GM19099 (cell line): ENCODE results near the gene ADAMTSL5.

ENCODE experiments used
- POLR2A ChIP-seq: IDR thresholded peaks from 3 replicates; pipeline ENCODE4 v1.6.1; 2011; ENCODE audit warnings: low read depth; ENCODE audit not compliant: insufficient read length; ENCODE audit errors: extremely low read depth

ADAMTSL5 gene, protein sequence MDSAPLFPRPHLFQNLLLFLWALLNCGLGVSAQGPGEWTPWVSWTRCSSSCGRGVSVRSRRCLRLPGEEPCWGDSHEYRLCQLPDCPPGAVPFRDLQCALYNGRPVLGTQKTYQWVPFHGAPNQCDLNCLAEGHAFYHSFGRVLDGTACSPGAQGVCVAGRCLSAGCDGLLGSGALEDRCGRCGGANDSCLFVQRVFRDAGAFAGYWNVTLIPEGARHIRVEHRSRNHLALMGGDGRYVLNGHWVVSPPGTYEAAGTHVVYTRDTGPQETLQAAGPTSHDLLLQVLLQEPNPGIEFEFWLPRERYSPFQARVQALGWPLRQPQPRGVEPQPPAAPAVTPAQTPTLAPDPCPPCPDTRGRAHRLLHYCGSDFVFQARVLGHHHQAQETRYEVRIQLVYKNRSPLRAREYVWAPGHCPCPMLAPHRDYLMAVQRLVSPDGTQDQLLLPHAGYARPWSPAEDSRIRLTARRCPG

DNA sequence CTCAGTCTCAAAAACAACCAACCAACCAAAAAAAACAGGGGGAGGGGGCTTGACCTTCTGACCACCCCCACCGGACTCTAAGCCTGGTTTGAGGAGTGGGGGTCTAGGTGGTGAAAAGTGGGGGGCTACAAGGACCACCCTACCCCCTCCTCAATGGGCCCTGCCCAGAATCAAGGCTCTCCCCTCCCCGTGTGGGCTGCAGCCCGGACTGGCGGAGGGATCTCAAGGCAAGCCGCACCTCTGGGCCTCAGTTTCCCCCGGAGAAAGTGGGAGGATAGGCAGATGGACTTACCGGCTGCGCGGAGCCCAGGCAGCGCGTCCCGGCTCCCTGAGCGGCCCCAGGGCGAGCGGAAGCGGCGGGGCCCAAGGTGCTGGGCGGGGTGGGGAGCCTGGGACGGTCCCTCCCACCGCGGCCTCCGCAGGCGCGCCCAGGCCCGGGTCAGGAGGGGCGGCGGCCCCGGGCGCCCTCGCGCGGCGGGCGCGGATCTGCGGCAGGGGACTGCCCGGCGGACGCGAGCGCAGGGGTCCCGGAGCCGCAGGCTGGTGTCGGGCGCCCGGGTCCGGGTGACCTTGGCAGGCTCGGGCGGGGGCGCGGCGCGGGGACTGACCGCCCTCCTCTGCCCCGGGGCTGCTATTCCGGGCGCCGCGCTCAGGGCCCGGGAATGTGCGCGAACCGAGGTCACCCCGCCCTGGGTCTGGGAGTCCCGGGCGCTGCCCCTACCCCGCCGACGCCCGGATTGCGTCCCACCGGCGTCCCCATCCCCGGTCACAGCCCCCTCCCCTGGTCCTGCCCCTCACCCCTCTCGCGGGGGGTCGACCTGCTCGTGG is at the start of gene ADAMTSL5:
Gene ADAMTSL5 (minus strand): TSS at position 349 of the 828 bp plus-strand sequence. CDS start 2,076 bp downstream, outside the sequence.
- no peak for TF ChIP-seq POLR2A

DNA sequence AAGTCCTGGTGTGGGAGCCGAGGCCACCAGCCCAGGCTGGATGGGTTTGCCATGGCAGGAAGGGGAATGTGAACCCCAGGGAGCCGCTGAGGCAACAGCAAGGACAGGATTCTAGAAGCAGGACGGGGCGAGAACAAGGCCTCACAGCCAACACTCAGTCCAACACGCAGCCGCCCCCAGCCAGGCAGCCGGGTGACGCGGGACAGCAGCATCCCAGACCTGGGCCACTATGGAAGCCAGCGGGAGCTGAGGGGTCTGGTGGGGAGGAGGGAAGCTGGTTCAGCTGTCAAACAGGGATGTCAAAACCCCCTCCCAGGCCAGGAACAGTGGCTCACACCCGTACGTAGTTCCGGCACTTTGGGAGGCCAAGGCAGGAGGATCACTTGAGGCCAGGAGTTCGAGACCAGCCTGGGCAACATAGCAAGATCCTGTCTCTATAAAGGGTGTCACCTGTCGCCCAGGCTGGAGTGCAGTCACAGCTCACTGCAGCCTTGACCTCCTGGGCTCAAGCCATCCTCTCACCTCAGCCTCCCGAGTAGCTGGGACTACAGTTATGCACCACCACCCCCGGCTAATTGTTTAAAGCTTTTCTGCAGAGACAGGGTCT is 48.5 kb upstream of the ADAMTSL5 start:
- no peak for TF ChIP-seq POLR2A

DNA sequence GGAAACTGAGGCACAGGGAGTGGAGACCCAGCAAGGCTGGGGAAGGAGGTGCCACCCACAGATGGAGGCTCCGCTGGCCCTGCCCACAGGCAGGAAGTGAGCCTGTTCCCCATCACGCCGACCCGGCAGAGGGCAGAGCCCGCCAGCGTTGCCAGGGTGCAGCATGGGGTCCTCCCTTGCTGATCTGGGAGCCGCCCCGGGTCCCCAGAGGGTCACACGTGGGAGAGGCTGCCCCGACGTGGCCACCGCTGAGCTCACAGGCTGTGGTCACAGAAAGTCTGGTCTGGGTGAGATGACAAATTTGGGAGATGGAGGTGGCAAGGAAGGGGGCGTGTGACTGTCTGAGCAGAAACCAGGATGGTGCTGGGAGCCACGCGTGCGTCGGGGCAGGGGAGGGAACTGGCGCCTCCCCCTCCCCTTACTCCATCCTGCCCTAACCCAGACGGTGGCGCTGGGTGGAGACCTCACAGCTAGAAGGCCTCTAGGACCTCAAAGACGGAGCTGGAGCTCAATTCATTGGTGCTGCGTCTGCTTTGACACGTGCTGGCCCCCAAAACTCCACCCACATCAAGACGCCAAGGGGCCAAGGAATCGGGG is 47.6 kb upstream of the ADAMTSL5 start:
- TF ChIP-seq POLR2A = no peak

DNA sequence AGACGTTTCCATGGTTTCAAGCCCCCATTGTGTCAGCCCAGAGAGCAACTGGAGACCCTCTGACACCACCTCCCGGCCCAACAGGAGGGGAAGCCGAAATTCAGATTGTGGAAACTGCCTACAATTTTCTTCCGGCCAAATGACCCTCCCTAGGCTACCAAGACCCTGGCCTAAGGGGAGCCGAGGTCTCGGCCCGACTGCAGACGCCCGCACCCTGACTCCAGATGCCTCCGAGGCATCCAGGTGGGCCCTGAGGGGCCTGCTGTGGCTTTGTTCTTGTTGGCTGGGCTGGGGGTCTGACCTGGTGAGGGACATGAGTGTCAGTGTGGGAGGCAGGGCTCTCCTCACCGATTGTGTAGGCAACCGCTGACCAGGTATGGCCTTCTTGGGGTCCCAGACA is 45.7 kb upstream of the ADAMTSL5 start:
- no peak for TF ChIP-seq POLR2A

DNA sequence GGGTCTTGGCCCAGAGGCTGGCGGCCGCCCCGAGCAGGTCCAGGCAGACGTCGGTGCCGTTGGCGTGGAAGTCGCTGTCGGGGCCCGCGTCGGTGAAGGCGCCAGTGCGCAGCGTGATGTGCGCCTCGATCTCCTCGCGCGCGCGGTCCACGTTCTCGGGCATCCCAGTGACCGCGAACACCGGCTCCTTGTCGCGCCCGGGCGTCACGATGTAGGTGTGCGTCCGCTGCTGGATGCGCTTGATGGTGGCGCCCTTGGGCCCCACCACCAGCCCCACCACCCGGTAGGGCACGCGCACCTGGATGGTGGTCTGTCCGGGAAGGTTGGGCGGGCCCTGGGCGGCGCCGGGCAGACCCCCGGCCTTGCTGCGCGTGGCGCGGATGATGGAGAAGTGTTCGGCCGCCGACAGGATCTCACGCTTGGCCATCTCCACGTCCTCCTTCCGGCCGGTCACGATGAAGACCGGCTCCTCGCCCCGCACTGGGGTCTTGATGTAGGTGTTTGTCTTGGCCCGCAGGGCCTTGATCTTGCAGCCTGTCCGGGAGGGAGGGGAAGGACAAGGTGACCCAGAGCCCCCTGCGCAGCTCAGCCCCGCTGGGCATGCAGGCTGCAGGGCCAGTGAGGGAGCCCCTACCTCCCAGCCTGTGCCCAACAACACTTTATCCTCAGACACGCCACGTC is 43.7 kb upstream of the ADAMTSL5 start:
- TF ChIP-seq POLR2A = no peak

DNA sequence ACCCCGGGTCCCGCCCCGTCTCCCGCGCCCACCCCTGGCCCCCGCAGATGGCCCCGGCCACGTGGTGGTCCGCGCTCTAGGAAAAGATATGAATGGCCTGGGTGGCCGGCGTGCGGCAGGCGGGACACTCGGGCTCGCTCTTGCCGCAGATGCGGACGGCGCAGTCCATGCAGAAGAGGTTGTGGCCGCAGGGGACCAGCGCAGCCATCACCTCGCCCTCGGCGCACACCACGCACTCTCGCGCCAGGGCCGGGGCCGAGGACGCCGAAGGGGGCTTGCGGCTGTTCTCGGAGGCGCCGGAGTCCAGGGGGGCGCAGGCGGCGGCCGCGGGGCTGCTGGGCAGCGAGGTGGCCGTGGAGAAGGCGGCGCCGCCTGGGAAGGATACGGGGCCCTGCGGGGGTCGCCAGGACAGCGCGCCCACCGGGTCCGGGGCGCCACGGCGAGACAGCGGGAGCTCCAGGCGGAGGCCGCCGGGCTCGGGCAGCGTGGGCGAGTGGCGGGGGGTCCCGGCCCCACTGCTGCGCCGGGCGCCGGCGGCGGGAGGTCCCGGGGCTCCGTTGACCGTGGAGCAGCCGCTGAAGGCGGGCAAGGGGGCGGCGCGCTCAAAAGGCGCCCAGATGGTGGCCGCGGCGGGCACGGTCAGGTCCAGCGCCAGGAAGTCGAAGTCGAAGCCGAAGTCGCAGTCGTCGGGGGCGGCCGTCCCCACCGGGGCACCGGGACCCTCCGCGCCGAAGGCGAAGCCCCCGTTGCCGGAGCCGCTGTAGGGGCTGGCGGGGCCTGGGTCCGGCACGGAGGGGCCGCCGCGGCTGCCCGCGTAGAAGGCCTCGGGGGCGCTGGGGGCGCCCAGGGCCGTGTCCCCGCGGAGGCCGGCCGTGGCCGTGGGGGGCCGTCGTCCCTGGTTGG is 42.9 kb upstream of the ADAMTSL5 start:
- no peak for TF ChIP-seq POLR2A

DNA sequence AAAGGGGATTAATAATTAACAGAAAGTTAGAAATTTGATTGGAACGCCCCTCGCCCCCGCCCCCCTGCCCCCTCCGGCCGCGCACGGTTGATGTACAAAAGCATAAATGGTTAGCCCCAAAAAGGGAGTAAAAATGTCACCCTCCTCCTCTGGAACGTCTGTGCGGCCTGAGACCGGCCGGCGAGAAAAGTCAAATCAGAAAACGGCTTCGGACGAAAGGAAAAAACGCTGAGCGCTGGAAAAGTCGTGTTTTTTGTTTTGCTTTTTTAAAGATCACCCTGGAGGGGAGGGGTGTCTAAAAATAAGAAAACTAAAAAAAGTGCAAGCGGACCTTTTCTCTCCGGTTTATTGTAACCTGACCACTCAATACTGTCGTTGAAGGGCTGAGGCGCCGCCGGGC is 42.1 kb upstream of the ADAMTSL5 start:
- no peak for TF ChIP-seq POLR2A

DNA sequence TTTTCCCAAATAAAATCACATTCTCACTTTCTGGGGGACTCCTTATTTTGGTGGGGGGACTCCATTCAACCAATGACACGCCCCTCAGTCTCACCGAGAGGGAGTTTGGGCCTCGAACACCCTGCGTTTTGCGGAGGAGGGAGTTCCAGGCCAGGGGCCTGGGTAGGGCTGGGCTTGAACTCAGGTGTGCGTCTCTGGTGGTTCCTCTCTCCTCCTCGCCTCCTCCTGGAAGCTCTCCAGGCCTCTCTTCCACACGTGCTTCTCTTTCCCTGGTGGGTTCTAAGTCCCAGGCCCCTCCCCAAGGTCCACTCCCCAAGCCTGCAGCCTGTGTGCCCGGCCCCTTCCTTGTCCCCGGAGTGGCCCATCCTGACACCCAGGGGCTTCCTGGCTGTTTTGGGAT is 40.6 kb upstream of the ADAMTSL5 start:
- TF ChIP-seq POLR2A = no peak

DNA sequence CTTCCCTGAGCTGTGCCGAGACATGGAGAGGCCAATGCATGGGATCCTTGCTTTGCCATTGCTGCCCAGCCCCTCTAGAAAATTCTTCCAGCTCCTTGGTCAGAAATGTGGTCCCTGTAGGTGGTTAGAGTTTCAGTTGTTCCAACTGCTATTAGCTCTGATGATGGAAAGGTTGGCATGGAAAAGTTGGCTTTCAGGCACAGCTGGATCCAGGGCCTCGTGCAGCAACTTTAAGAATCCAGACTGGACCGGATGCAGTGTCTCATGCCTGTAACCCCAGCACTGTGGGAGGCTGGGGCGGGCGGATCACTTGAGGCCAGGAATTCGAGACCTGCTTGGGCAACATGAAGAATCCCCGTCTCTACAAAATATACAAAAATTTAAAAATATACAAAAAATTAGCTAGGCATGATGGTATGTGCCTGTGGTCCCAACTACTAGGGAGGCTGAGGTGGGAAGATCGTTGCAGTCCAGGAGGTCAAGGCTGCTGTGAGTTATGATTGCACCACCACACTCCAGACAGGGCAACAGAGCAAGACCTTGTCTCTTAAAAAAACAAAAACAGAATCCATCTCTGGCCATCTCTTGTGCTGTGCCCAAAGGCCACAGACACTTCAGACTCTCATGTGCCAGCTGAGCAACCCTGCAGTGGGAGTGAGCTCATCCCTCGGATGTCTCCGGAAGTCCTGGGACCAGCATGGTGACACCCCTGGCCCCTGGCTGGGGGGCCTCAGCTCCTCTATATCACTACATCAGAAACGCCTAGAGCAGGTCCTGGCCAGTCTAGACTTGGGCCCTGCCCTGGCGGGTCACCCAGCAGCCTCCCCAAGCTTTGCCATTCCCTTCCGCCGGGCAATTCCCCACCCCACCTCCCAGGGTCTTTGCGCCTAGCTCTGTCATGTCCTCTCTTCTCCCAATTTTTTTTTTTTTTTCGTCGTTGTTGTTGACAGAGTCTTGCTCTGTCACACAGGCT is 38.5 kb upstream of the ADAMTSL5 start:
- no peak for TF ChIP-seq POLR2A

DNA sequence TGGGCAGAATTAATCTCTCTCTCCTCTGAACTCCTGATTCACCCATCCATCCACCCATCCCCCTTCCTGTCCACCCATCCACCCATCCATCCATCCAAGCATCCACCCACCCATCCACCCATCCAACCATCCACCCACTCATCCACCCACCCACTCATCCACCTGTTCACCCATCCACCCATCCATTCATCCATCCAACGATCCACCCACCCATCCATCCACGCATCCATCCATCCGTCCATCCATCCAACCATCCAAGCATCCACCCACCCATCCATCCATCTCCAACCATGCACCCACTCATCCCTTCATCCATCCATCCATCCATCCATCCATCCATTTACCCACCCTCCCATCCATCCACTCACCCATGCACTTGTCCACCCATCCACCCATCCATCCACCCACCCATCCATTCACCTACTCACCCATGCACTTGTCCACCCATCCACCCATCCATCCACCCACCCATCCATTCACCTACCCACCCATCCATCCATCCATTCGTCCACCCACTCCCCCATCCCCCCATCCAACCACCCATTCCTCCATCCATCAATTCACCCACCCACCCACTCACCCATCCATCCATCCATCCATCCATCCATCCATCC is 36.6 kb upstream of the ADAMTSL5 start:
- no peak for TF ChIP-seq POLR2A

DNA sequence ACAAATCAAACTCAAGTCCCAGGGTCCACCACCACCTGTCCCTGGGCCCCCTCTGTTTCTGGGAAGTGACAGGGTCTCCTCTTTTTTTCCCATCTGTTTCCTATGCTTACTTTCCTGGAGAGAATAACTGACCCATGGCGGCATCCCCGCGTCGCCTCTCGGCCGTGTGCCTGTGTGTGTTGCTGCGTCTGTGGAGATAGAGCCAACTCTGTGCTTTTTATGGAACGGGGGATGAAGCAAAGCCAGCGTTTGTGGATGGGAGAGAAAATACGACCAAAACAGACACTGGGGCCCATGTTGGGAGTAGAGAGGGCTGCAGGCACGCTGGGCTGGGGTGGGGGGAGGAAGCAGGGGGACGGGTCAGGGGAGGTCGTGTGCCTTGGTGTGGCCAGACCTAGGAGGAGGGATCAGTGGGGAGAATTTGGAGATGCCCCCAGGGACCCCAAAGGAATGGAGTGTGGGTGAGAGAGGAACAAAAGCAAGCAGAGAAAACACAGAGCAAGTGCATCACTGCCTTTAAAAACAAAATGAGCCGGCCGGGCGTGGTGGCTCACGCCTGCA is 27.6 kb upstream of the ADAMTSL5 start:
- no peak for TF ChIP-seq POLR2A

DNA sequence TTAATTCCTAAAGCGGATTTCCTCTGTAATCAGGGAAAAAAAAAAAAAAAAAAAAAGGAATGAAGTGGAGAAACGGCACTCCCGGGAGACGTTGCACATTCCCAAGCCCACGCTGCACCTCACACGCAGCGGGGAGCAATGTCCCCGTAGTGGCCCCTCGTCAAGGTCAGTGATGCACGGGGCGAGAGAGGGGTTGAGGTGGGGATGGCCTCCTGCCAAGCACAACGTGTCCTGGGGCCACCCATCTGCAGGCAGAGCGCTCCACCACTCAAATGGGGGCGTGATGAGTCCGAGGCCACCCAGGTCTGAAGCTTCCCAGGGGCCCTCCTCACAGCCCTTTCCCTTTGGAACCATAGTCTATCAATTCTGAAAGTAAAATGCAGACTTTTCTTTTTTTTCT is 26.2 kb upstream of the ADAMTSL5 start:
- TF ChIP-seq POLR2A = no peak
